Skin epidermis (tissue), 12 donors: ENCODE data around the gene AGRP.
A peak's percentile ranks its signal among the peaks of the same experiment; 100 is the strongest.

Experiments
- H3K27ac ChIP-seq, 21 experiments: fragments of 200-600 bp; sonication (generic) in 11 of 21; one replicate each; pipeline ENCODE4 v1.5.0; 2020; ENCODE audit warnings: mild to moderate bottlenecking in 3 of 21, inconsistent platforms in 2 of 21, moderate library complexity in 2 of 21
- H3K4me3 ChIP-seq, 7 experiments: fragments of 200-600 bp; sonication (generic) in 2 of 7; one replicate each; pipeline ENCODE4 v1.5.0; 2020; ENCODE audit warnings: inconsistent platforms in 2 of 7, mild to moderate bottlenecking in 2 of 7, moderate library complexity in 1 of 7

Gene AGRP

DNA sequence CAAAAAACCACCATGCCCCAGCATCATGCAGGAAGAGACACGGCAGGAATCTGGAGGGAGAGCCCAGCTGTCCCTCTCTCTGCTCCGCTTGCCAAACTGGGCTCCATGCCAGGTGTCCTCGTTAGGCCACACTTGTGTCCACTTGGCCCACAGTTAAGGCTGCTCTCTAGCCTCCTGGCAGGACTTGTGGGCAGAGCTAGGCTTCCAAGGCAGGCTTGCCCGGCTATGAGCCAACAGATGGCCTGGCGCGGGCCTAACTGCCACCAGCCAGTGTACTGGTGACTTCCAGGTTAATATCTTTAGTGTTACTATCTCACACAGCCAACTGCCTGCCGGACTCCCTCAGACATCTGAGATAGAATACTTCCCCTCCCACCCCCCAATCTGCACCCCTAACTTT is 13.0 kb downstream of the AGRP start:
- peak overlapping the region in 1 of 21 experiments; percentile 19 for H3K27ac ChIP-seq
- no peak overlapping the region for H3K4me3 ChIP-seq

- Histone ChIP-seq H3K4me3 (no peak overlapping the region), H3K27ac (peak overlapping the region in 8 of 21 experiments; percentile 2 to 45 (median 38))
Measured at GRCh38 chr16:67468731-67469130, 14.6 kb downstream of the AGRP start.

- H3K27ac ChIP-seq, result no peak overlapping the region
Measured at GRCh38 chr16:67466581-67466980, 16.8 kb downstream of the AGRP start.

DNA sequence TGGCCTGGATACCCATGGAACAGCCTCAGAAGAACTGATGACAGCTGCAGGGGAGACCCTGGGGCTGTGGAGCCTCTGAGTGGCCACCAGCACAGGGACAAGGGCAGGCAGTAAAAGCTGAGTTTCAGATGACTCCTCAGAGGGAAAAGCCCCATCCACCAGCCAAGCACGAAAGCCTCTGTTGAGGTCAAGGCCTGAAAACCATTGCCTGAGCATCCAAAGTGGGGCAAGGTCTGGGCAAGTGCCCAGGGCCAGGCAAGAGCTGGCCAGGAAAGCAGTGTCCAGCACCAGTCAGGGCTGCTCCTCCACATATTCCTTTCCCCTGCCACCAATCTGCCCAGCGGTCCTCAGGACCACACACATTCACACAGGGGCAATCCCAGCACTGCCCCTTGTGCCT is 18.8 kb downstream of the AGRP start:
- Histone ChIP-seq H3K27ac (peak overlapping the region in 1 of 21 experiments; percentile 41), H3K4me3 (no peak overlapping the region)

More at GRCh38 chr16:67466581-67466980, 16.8 kb downstream of the AGRP start:
- no peak overlapping the region for H3K4me3 ChIP-seq

DNA sequence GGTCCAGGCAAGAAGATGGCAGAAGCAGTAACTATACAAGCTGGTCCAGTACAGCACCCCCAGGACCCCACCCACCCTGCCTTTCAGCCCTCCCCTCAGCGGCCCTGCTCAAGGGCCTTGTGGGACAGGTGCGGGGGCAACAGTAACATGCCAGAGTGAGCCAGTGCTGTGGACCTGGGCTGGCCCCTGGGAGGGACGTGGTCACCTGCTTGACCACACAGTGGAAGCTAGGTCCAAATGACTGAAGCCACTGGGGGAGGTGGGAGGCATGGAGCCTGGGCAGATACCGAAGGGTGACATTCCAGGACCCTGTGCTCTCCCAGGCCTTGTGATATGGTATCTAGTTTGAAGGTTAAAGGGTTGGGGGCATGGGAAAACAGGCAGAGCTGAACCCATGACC is 19.7 kb downstream of the AGRP start:
- Histone ChIP-seq H3K4me3 (no peak overlapping the region), H3K27ac (peak overlapping the region in 1 of 21 experiments; percentile 39)

- Histone ChIP-seq H3K27ac (peak overlapping the region in 9 of 21 experiments; percentile 3 to 86 (median 39)), H3K4me3 (no peak overlapping the region)
Measured at GRCh38 chr16:67463059-67463458, 20.3 kb downstream of the AGRP start.

DNA sequence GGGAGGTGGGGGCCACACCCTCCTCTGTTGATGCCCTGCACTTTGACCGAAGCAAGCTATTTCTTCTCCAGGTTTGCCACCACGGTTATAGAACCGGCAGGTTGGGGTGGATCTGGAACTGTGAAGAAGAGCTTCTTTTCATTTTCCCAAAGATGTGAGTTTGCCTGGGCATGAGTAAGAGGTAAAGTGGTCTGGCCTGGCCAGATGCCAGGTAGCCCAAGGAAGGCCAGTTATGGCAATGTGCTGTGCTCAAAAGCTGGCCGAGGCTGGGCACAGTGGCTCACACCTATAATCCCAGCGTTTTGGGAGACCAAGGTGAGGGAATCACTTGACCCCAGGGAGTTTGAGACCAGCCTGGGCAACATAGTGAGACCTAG is 21.1 kb downstream of the AGRP start:
- Histone ChIP-seq H3K27ac (peak overlapping the region in 9 of 21 experiments; percentile 1 to 86 (median 36)), H3K4me3 (no peak overlapping the region)

GRCh38 chr16:67461600-67462278 is 21.6 kb downstream of the AGRP start:
- no peak overlapping the region for H3K4me3 ChIP-seq
- peak overlapping the region in 12 of 21 experiments; percentile 2 to 86 (median 53) for H3K27ac ChIP-seq

DNA sequence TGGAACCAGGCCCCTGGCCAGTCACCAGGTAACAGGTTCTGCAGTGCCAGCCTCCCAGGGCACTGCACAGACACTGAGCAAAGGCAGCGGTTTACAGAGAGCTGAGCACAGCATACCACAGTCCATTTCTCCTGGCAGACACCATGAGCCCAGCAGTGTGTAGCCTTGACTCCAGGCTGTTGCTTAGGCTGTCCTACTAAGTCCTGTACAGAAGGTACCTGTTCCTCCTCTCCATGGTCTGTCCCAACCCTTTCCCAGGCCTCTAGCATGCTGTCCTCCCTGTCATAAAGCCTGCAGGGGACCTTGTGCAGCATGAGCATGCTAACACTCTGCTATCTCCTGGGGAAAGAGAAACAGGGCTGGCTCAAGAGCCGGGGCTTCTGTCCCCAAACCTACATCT is 22.4 kb downstream of the AGRP start:
- Histone ChIP-seq H3K4me3 (no peak overlapping the region), H3K27ac (peak overlapping the region in 11 of 21 experiments; percentile 2 to 86 (median 49))

DNA sequence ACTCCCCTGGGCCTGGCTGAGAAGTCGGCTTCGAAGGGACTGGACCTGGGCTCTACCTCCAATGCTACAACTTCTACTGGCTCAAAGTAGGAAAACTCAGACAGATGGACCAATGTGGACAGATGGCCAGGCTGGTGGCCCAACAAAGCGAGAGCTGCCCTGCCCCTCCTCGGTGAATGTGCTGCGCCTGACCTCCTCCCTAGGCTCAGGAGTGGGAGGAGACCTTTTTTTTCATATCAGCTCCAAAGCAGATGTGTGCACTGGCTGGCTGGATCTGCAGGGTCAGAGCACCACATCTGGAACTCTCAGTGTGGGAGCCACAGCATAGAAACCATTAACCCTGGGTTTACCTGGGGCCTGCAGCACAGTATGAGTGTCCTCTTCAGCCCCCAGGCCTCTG is 23.2 kb downstream of the AGRP start:
- Histone ChIP-seq H3K27ac (peak overlapping the region in 14 of 21 experiments; percentile 2 to 86 (median 66)), H3K4me3 (no peak overlapping the region)

- H3K4me3 ChIP-seq, result no peak overlapping the region
- H3K27ac ChIP-seq, result peak overlapping the region in 18 of 21 experiments; percentile 3 to 86 (median 65)
Measured at GRCh38 chr16:67459861-67460150, 23.5 kb downstream of the AGRP start.

DNA sequence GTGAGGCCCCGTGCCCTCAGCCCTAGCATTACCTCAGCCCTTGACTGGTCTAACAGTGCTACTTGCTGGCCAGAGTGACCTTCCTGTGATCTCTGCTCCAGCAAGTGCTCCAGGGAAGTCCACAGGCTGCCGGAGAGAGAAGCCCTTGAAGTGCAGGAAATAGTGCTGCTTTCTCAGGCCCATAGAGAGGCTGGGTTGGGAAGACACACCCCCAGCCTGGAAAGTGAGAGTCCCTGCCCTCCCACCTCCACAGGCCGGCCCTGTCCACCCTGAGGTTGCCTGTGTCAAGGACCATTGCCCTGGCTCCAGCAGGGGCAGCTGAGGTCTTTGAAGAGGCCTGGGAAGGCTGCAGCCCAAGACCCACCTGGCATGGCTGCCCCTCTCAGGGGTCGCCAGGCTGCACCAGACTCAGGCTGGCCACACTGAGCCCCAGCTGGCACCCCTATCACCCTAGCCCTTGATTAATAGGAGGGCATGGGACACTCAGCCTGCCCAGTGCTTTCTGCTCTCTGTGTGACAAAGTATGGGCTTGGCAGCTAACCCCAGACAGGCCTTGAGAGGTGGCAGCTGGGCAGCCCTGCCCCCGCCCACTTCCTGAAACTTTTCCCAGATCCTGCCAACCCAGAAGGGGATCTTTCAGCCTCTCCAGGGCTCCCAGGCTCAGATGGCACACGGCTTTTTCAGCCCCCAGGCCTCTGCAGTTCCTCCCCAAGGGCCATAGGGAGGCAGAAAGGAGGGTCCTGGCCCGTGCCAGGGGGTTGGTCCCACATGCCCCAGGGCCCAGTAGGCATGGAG is 24.1 kb downstream of the AGRP start:
- Histone ChIP-seq H3K4me3 (no peak overlapping the region), H3K27ac (peak overlapping the region in 19 of 21 experiments; percentile 7 to 86 (median 65))

- Histone ChIP-seq H3K4me3 (no peak overlapping the region), H3K27ac (peak overlapping the region in 18 of 21 experiments; percentile 0 to 86 (median 65))
Measured at GRCh38 chr16:67458121-67458641, 25.2 kb downstream of the AGRP start.

DNA sequence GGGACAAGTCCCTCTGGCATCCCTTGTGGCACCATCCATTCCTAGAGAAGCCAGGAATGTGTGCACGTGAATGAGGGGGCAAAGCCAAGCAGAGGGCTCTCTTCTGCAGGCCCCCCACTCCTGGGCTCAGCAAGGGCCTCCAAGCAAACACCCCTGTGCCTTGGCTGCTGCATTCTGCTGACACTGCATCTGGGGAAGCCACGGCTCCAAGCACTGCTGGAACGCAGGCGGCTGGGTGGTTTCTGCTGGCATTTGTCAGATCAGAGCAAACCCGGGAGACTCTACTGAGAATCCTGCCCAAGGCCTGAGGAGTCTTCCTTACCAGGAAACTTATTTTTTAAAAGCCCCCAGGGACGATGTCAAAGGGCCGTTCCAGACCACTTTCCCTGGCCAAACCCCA is 25.7 kb downstream of the AGRP start:
- Histone ChIP-seq H3K27ac (peak overlapping the region in 18 of 21 experiments; percentile 0 to 86 (median 65)), H3K4me3 (no peak overlapping the region)

DNA sequence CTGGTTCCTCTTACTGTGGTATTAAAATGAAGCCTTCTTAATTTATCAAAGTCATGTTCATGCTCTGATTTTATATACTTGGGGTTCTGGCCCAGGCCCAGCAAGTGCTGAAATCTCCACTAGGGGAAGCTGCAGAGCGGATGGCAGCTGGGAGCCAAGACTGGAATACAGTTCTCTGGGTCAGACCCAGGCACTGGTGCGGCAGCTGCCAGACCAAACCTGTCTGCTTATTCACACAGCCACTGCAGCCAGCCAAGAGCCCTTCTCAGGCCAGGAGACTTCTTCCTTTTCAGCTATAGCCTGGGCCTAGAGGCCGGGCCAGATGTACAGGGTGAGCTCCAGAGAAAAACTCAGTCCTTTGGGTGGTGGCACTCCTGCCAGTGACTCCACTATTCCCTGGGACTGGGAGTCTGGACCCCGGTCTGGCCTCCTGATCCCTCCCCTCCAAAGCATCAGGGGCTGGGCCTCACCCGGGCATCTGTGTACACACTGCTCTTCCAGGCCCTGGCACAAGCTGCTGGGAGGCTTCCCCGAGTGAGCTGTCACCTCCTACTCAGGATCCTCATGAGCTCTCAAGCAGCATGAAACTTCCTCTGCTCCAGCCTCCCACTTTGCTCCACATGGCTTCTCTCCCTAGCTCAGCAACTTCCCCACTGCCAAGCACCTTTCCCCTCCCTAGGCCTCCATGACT is 26.8 kb downstream of the AGRP start:
- Histone ChIP-seq H3K27ac (peak overlapping the region in 13 of 21 experiments; percentile 8 to 86 (median 57)), H3K4me3 (no peak overlapping the region)

DNA sequence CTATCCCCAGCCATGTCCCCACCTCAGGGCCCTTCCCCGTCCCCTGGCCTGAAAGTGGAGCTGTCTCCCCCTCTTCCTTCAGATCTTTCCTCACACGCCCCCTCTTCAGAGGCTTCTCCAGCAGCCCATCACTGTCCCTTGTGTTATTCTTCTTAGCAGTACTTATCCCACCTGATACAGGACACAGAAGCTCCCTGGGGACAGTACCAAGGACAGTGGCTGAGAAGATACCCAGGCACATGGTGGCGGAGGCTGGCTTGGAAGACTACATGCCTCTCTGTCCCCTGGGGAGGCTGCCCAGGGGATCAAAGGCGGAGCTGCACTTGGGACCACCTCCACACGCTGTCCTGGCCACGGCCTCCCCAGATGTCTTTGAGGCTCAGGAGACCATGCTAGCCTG is 28.5 kb downstream of the AGRP start:
- Histone ChIP-seq H3K27ac (peak overlapping the region in 2 of 21 experiments; percentile 7 to 26), H3K4me3 (no peak overlapping the region)

DNA sequence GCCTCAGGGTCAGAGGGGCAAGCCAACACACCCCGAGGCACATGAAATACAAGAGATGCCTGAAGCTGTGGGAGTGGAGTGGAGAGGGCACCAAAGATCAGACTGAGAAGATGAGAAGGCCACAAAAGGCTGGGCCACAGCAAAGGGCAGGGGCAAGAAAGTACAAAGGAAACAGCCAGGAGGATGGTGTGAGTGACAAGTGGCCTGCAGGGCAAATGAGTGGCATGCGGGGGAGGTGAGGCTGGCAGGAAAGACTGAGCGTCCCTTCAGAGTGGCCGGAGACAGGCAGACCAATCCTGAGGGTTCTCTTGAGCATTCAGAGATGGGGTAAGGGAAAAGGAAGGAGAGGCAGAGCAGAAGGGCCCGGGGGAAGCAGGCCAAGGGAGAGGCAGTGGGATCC is 29.2 kb downstream of the AGRP start:
- peak overlapping the region in 2 of 21 experiments; percentile 18 to 26 for H3K27ac ChIP-seq
- no peak overlapping the region for H3K4me3 ChIP-seq

DNA sequence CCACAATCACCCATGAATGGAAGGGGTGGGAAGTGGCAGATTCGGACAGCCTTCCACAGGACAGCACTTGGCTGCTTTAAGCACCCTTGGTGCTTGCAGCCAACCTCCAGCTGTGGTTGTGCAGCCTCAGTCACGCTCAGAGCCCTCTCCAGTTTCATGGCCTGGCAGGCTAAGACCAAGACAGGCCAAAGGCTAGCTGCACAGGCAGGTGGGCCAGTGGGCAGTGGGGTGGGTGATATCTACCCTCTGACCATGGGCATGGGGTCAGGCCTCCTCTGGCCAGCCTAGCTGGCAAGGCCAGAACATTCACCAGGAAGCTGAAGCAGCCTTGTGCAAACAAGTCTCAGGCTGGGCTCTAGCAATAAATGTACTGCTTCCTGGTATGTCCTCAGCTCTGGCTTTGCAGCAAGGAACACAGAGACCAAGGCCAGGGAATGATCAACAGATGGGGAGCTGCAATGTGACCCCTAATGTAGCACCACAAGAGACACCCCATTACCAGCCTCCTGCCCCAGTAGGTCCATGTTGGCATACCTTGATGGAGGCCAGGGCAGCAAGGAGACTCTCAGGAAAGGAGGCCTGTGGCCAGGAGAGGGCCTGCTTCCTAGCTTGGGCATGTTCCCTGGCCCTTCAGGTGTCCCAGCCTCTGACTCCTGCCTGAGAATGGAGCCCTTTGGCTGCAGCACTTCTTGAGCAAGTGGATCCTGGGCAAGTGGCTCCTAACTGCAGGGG is 31.5 kb downstream of the AGRP start:
- H3K4me3 ChIP-seq, result no peak overlapping the region
- peak overlapping the region in 3 of 21 experiments; percentile 16 to 22 (median 20) for H3K27ac ChIP-seq

GRCh38 chr16:67451061-67451703 is 32.2 kb downstream of the AGRP start:
- Histone ChIP-seq H3K4me3 (no peak overlapping the region), H3K27ac (peak overlapping the region in 3 of 21 experiments; percentile 4 to 22 (median 20))
